K562 (cell line): Measurements from ENCODE around the gene ELAVL3. TPM values are rescaled to one million over a fixed set of nuclear protein-coding genes. Genes with fewer than 3 reads are reported as not detected.

Experiments
- ADNP ChIP-seq: fragments of 200-800 bp; sonication (Bioruptor generic); IDR thresholded peaks from 2 replicates; pipeline ENCODE4 v1.6.1; 2016; ENCODE audit warnings: missing genetic modification characterization, missing compliant biosample characterization
- CBX2 ChIP-seq: fragments of 200-600 bp; sonication (generic); IDR thresholded peaks from one replicate; pipeline ENCODE4 v1.6.1; 2012; ENCODE audit warnings: mild to moderate bottlenecking, low read length, inconsistent platforms; ENCODE audit not compliant: insufficient read depth, poor library complexity, severe bottlenecking
- E2F8 ChIP-seq: fragments of 450-650 bp; IDR thresholded peaks from 2 replicates; pipeline ENCODE4 v1.7.1; 2018; ENCODE audit warnings: mild to moderate bottlenecking, low read depth; ENCODE audit not compliant: partially characterized antibody
- ELK1 ChIP-seq: sonication (generic); formaldehyde crosslinking; IDR thresholded peaks from 2 replicates; pipeline ENCODE4 v1.8.1; 2022; ENCODE audit warnings: missing genetic modification reagents
- FOXJ2 ChIP-seq: fragments of 200-800 bp; sonication (Bioruptor generic); IDR thresholded peaks from 2 replicates; pipeline ENCODE4 v1.6.1; 2016; ENCODE audit warnings: missing genetic modification characterization, missing compliant biosample characterization
- HCFC1 ChIP-seq: IDR thresholded peaks from 2 replicates; pipeline ENCODE4 v1.6.1; 2012; ENCODE audit warnings: low read depth, low read length, improper control_type of control experiment
- HDAC1 ChIP-seq, 2 experiments: fragments of 450-650 bp; IDR thresholded peaks; 2 replicates each; pipeline ENCODE4 v1.6.1; 2016 to 2017; ENCODE audit warnings: inconsistent platforms in 1 of 2, mild to moderate bottlenecking in 1 of 2, moderate library complexity in 1 of 2
- KDM2B ChIP-seq: fragments of 250-450 bp; sonication (Bioruptor Pico); IDR thresholded peaks from 2 replicates; pipeline ENCODE4 v1.8.0; 2021; ENCODE audit warnings: mild to moderate bottlenecking, moderate library complexity
- PBX2 ChIP-seq, 2 experiments: IDR thresholded peaks in 1 of 2; conservative IDR thresholded peaks in 1 of 2; 2 replicates each; pipeline ENCODE4 v1.6.1; 2016; ENCODE audit warnings: low read depth in 2 of 2, mild to moderate bottlenecking in 1 of 2, missing compliant biosample characterization in 1 of 2, missing genetic modification characterization in 1 of 2, moderate library complexity in 1 of 2
- RBFOX2 ChIP-seq: fragments of 200-400 bp; formaldehyde crosslinking; IDR thresholded peaks from 2 replicates; pipeline ENCODE4 v1.6.1; 2017; ENCODE audit warnings: low read depth, mild to moderate bottlenecking, low read length, moderate library complexity
- SMAD2 ChIP-seq: fragments of 150-350 bp; IDR thresholded peaks from 2 replicates; pipeline ENCODE4 v1.6.1; 2014; ENCODE audit warnings: low read depth, mild to moderate bottlenecking, low read length
- SMARCE1 ChIP-seq: fragments of 450-650 bp; IDR thresholded peaks from 2 replicates; pipeline ENCODE4 v1.7.1; 2016; ENCODE audit warnings: mild to moderate bottlenecking
- TAF7 ChIP-seq: fragments of 450-650 bp; IDR thresholded peaks from 2 replicates; pipeline ENCODE4 v1.6.1; 2016; ENCODE audit warnings: missing genetic modification characterization, missing compliant biosample characterization
- ZC3H8 ChIP-seq: fragments of 450-650 bp; IDR thresholded peaks from 2 replicates; pipeline ENCODE4 v1.6.1; 2017
- ZFP91 ChIP-seq: sonication (generic); formaldehyde crosslinking; IDR thresholded peaks from 2 replicates; pipeline ENCODE4 v1.8.0; 2022; ENCODE audit warnings: mild to moderate bottlenecking, missing genetic modification reagents
- ZKSCAN3 ChIP-seq: fragments of 250-450 bp; sonication (Bioruptor Pico); IDR thresholded peaks from 2 replicates; pipeline ENCODE4 v1.4.0; 2020
- ZNF140 ChIP-seq: fragments of 250-450 bp; sonication (Bioruptor Pico); IDR thresholded peaks from 2 replicates; pipeline ENCODE4 v1.8.0; 2021; ENCODE audit warnings: moderate library complexity, mild to moderate bottlenecking, inconsistent platforms
- ZNF445 ChIP-seq: fragments of 250-450 bp; sonication (Bioruptor Pico); IDR thresholded peaks from 2 replicates; pipeline ENCODE4 v1.4.0; 2020; ENCODE audit warnings: low read depth, mild to moderate bottlenecking, moderate library complexity
- ZNF511 ChIP-seq: sonication (generic); formaldehyde crosslinking; IDR thresholded peaks from 2 replicates; pipeline ENCODE4 v1.8.0; 2022; ENCODE audit warnings: mild to moderate bottlenecking, missing genetic modification reagents
- polyA plus RNA-seq, 8 experiments: library from polyadenylated mRNA; depleted of rRNA in 4 of 8; stranded (reverse) in 5 of 8; unstranded in 3 of 8; fragments of >200 nt; fragmentation: Nextera tagmentation in 2 of 8; fragmentation: Illumina TruSeq in 1 of 8; extraction: Ambion mirVana in 2 of 8; extraction: Trizol in 1 of 8; gene quantifications; 2 replicates each; pipeline versions ENCODE4 v1.2.1 to v1.2.3, GENCODE V29; 2011 to 2014; ENCODE audit warnings: inconsistent platforms in 1 of 8, missing spikeins in 1 of 8
- total RNA-seq, 7 experiments: library from RNA; depleted of rRNA in 6 of 7; stranded (reverse); fragments of >200 nt in 6 of 7; fragmentation: Illumina TruSeq in 2 of 7; extraction: Trizol in 2 of 7; gene quantifications; 2 replicates each; pipeline versions ENCODE4 v1.2.1 to v1.2.3, GENCODE V29; 2011 to 2021; ENCODE audit warnings: low replicate concordance in 1 of 7

The ELAVL3 gene
- total and polyA plus RNA-seq, 9 of the 15 experiments (the other 6 are each of a cell fraction or from before 2014, with no cell fraction given) = not detected

- TF ChIP-seq KDM2B = no peak
- no peak for TF ChIP-seq ADNP (tag)
- TF ChIP-seq CBX2 = no peak
- no peak for TF ChIP-seq ZKSCAN3 (CRISPR knock-in tag)
- TF ChIP-seq ZNF445 (CRISPR knock-in tag) = no peak
- TF ChIP-seq ZFP91 (CRISPR knock-in tag) = no peak
- TF ChIP-seq RBFOX2 = peak; percentile 78
- TF ChIP-seq ZC3H8 = no peak
- TF ChIP-seq ZNF511 (CRISPR knock-in tag) = 0 out of 2 replicates have a peak, but pooled peaks have one; percentile 10
- TF ChIP-seq ELK1 (CRISPR knock-in tag) = no peak
- no peak for TF ChIP-seq SMAD2
- peak; percentile 95 for TF ChIP-seq E2F8
- TF ChIP-seq TAF7 (tag) = peak; percentile 52; the same call in 1 of the 2 replicates
- TF ChIP-seq SMARCE1 = no peak
- TF ChIP-seq ZNF140 = no peak
- TF ChIP-seq HCFC1 = peak; percentile 98
- peak in 1 of 2 experiments; percentile 92; a peak in 2 of 4 replicates for TF ChIP-seq HDAC1 (IDR thresholded peaks at IDR 0.05)
- TF ChIP-seq FOXJ2 (tag) = peak; percentile 82
- TF ChIP-seq PBX2 (CRISPR knock-in tag; IDR thresholded peaks at IDR 0.05; ENCODE audit: low read depth) = no peak
- TF ChIP-seq PBX2 (tag; conservative IDR thresholded peaks at IDR 0.05; ENCODE audit: low read depth) = peak; percentile 84
Observed at GRCh38 chr19:11435057-11435832, 45.6 kb downstream of the ELAVL3 start, which contains the start of the genes ODAD3 and PRKCSH (continued).
